Fibroblast of skin of right biceps (primary cell): ENCODE data around the gene ACOT9.
"Not testable (repeated sequence)": the region's sequence is repeated elsewhere in the genome, so short reads cannot be mapped to it uniquely, and the experiment has no call there.

Source experiments
- DNase-seq: peaks from one replicate; pipeline ENCODE4 v3.0.0-alpha.2; 2013

The ACOT9 gene

DNA sequence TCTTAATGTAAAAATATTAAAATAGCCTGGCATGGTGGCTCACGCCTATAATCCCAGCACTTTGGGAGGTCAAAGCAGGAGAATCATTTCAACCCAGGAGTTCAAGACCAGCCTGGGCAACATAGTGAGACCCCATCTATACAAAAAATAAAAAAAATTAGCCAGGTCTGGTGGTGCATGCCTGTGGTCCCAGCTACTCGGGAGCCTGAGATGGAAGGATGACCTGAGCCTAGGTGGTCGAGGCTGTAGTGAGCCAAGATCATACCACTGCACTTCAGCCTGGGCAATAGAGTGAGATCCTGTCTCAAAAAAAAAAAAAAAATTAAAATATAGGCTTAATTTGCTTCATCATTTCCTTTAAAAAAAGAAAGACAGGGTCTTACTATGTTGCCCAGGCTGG lies 66.6 kb downstream of the ACOT9 start:
- not testable (repeated sequence) for DNase-seq

DNA sequence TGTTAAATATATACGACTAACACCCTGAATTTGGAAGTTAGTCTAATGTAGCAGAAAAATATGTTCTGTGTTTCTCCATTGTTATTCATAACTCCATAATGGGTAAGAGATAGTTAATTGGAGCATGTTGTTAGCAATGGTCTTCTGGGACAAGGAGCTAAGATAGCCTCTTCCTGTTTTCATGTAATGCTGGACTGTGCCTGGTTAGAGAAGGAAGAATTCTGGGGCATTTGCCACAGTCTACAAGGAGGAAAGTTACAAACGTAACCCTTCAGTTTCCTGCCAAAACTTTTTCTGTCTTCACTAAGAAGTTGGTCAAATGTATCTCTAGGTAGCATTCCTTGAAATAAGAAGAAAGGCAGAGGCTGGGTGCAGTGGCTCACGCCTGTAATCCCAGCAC lies 70.0 kb downstream of the ACOT9 start:
- DNase-seq, result no peak

DNA sequence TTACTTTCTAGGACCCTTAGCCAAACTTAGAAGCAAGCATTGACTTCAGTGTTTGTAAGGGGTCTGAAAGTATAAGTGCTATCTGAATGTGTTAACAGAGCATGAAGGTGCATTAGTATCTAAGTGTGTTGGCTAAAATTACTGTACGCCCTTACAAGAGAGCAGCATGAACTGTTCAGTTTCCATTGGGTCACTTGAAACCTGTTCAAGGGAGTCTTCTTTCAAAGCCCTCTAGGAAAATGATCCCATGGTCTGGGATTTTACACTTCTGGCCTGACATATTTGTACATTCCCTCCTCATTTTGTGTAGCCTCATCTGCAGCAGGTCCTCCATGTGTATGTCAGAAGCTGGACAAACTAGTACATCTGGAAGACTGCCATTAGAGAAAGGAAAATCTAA lies 72.5 kb downstream of the ACOT9 start:
- no peak for DNase-seq

- no peak for DNase-seq
Observed at GRCh38 chrX:23668335-23668734, 74.7 kb downstream of the ACOT9 start.

DNA sequence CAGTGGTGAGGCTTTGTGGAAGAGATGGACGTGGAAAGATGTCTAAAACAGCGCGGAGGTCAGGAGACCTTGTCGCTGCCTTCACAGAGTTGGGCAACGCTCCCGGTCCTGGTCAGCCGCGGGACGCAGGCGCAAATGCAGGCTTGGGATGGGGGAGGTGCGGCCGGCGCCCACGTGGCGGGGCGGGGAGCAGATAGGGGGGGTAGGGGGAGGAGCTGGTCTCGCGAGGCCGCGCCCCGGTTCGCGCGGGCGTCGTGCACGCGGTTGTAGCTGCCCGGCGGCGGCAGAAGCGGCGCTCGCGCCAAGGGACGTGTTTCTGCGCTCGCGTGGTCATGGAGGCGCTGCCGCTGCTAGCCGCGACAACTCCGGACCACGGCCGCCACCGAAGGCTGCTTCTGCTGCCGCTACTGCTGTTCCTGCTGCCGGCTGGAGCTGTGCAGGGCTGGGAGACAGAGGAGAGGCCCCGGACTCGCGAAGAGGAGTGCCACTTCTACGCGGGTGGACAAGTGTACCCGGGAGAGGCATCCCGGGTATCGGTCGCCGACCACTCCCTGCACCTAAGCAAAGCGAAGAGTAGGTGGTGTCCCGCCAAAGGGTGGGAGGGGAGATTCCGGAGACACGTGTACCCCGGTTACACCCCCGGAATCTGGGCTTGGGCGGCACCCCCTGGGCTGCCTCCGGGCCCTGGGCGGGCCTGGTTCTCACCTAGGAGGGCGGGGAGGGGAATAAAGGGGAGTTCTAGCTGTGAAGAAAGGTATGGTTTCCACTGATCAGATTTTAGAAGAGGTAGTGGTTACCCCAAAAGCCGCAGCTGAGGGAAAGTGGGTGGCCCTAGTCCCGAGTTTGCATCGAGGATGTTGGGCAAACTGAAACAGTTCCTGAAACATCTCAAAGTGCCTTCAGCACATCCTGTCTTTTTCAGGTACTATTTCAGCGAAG lies 75.6 kb downstream of the ACOT9 start, which contains the start of gene PRDX4:
Gene PRDX4 (plus strand): TSS at position 255 of the 939 bp plus-strand sequence. CDS start 78 bp downstream, at position 333.
- DNase-seq, result peak; percentile 88

DNA sequence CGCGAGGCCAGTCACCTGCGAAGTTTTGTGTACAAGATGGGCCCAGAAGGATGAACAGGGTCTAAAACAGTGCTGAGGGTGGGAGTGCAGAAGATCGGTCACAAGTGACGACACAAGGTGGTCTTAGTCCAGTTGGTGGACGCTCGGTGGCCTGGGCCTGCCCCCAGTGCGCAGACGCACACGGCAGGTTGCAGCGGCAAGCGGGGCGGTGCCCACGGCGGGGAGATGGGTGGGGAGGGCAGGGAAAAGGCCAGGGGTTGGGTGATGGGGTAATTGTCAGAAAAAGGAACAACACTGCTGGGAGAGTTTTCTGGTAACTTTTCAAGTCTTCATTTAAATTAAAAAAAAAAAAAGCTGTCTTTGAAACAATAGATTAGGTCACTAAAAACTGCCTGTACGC lies 76.8 kb downstream of the ACOT9 start:
- no peak for DNase-seq

- DNase-seq, result no peak
Observed at GRCh38 chrX:23664496-23664895, 78.6 kb downstream of the ACOT9 start.

DNA sequence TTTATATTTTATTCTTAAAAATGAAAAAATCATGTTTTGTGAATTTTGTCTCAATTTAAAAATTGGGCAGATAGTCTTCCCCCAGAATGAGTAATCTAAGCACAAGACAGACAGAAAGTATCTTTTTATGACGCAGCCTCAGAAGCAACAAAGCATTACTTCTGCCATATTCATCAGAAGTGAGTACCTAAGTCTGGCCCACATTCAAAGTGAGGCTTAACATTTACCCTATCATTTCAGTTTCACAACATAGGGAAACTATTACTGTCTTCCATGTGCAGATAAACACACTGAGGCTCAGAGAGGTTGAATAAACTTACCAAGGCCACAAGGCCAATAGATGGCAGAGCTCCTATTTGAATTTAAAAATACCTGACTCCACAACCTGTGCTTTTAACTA lies 80.2 kb downstream of the ACOT9 start:
- peak; percentile 48 for DNase-seq

GRCh38 chrX:23662187-23662586 lies 80.9 kb downstream of the ACOT9 start:
- no peak for DNase-seq

DNA sequence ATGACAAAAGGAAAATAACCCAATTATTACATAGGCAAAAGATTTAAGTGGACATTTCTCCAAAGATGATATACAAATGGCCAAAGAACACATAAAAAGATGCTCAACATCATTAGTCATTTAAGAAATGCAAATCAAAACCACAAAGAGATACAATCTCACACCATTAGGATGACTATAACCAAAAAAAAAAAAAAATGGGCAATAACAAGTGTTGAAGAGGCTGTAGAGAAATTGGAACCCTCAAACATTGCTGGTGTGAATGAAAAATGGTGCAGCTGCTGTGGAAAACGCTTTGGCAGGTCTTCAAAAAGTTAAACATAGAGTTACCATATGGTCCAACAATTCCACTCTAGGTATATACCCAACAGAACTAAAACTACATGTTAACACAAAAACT lies 81.4 kb downstream of the ACOT9 start:
- DNase-seq, result peak; percentile 37

GRCh38 chrX:23660766-23661132 lies 82.3 kb downstream of the ACOT9 start:
- DNase-seq, result no peak

GRCh38 chrX:23660083-23660765 lies 82.9 kb downstream of the ACOT9 start:
- not testable (repeated sequence) for DNase-seq

GRCh38 chrX:23659339-23659738 lies 83.7 kb downstream of the ACOT9 start:
- no peak for DNase-seq

DNA sequence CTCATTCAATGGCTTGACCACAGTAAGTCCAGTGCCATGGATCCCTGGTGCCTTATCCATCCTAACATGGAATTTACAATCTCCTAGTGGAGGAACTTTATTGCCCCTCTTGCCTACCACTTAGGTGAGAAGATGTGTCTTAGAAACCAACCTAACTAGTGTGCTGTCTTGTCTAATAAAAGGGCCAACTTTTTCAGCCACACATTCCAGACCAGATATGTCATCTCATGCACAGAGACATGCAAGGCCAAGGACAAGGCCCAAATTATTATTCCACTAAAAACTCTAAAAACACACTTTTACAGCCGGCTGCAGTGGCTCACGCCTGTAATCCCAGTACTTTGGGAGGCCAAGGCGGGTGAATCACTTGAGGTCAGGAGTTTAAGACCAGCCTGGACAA lies 86.4 kb downstream of the ACOT9 start:
- peak; percentile 35 for DNase-seq

- DNase-seq, result no peak
Observed at GRCh38 chrX:23656091-23656490, 87.0 kb downstream of the ACOT9 start.
